Tibial nerve (tissue), 4 donors: ENCODE results near the gene RILPL2. TPM values are rescaled to one million over a fixed set of nuclear protein-coding genes. Genes with fewer than 3 reads are reported as not detected.

Source experiments
- DNase-seq, 2 donors: peaks; one replicate each; pipeline ENCODE4 v3.0.0-alpha.2; 2019; ENCODE audit warnings: low spot score in 2 of 2
- H3K27ac ChIP-seq, 4 donors: fragments of 200-600 bp; sonication (generic) in 3 of 4; one replicate each; pipeline ENCODE4 v1.5.1; 2017 to 2019; ENCODE audit warnings: mild to moderate bottlenecking in 1 of 4
- H3K27me3 ChIP-seq, 2 donors: fragments of 200-600 bp; sonication (generic) in 1 of 2; one replicate each; pipeline versions ENCODE4 v1.5.1 to v1.6.0; 2017 to 2019
- H3K36me3 ChIP-seq, 3 donors: fragments of 200-600 bp; sonication (generic); one replicate each; pipeline ENCODE4 v1.5.1; 2018 to 2019
- H3K4me1 ChIP-seq, 4 donors: fragments of 200-600 bp; sonication (generic) in 3 of 4; one replicate each; pipeline ENCODE4 v1.5.1; 2017 to 2019
- H3K4me3 ChIP-seq, 4 donors: fragments of 200-600 bp; sonication (generic) in 3 of 4; one replicate each; pipeline ENCODE4 v1.5.1; 2017 to 2019; ENCODE audit warnings: mild to moderate bottlenecking in 1 of 4, moderate library complexity in 1 of 4
- H3K9me3 ChIP-seq, 4 donors: fragments of 200-600 bp; sonication (generic) in 3 of 4; one replicate each; pipeline ENCODE4 v1.5.1; 2017 to 2019
- EP300 ChIP-seq, 2 donors: sonication (generic); formaldehyde crosslinking; IDR thresholded peaks; one replicate each; pipeline ENCODE4 v1.6.1; 2017; ENCODE audit warnings: antibody characterized with exemption in 2 of 2, mild to moderate bottlenecking in 1 of 2
- POLR2A ChIP-seq, 2 donors: fragments of 450-650 bp; IDR thresholded peaks; one replicate each; pipeline ENCODE4 v1.6.1; 2017; ENCODE audit warnings: antibody characterized with exemption in 2 of 2, mild to moderate bottlenecking in 2 of 2, moderate library complexity in 2 of 2
- WGBS, 2 donors: methylation state at CpG; one replicate each; pipeline ENCODE4 v1.1.5; 2018; 5-methylcytosine and 5-hydroxymethylcytosine counted together
- total RNA-seq, 4 donors: library from RNA; depleted of rRNA; stranded (reverse); fragments of >200 nt; gene quantifications; one replicate each; pipeline ENCODE4 v1.1.0, GENCODE V29; 2016
- TF ChIP-seq, protein P1 (sequence below), 5 experiments: fragments of 200-600 bp in 3 of 5; fragments of 450-650 bp in 2 of 5; sonication (generic) in 3 of 5; IDR thresholded peaks; one replicate each; pipeline ENCODE4 v1.5.1; 2016 to 2019; ENCODE audit warnings: antibody characterized with exemption in 5 of 5, mild to moderate bottlenecking in 3 of 5, moderate library complexity in 2 of 5

RILPL2 gene
- total RNA-seq, 4 donors from 2014 or later = 5.2 to 6.9 (median 6.1) TPM

DNA sequence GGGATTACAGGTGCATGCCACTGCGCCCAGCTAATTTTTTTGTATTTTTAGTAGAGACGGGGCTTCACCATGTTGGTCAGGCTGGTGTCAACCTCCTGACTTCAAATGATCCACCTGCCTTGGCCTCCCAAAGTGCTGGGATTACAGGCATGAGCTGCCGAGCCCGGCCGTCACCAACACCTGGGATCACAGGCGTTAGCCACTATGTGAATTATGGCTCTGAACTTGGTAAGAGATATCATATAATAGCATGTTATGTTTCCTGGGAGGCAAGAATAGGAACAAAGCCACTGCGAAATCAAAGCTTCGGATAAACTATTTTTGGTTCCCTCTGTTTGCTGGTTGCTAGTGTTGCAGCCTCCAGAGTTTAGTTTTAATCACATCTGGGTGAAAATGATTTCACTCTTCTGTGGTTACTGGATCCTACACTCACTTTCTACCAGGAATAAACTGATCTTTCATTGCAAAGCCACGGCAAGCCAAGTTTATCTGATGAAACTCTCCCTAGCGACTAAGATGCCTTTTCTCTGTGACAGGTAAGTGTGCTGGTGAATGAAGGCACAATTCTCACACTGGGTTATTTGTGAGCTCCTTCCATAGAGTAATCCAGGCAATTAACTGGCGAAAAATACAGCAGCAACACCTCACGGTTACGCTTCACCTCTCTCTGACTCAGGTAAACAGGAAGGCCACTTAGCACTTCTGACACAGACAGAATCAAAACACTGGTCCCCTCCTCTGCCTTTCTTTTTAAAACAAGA lies 38.2 kb upstream of the RILPL2 start:
- H3K36me3 ChIP-seq = peaks cover 0 to 72% (median 0%) of the 10 kb centered on the region in 3 donors
- H3K27me3 ChIP-seq = no peaks in the 10 kb centered on the region
- 84 to 87% methylated on average over 13 of the region's 13 CpGs for whole genome bisulfite sequencing, 2 donors
- no peaks in the 10 kb centered on the region for H3K9me3 ChIP-seq
- no peak overlapping the region for H3K4me3 ChIP-seq
- H3K27ac ChIP-seq = no peak overlapping the region
- DNase-seq = no peak
- TF ChIP-seq EP300 (IDR thresholded peaks at IDR 0.05) = no peak
- TF ChIP-seq POLR2A (IDR thresholded peaks at IDR 0.05) = no peak
- TF ChIP-seq, protein P1, sequence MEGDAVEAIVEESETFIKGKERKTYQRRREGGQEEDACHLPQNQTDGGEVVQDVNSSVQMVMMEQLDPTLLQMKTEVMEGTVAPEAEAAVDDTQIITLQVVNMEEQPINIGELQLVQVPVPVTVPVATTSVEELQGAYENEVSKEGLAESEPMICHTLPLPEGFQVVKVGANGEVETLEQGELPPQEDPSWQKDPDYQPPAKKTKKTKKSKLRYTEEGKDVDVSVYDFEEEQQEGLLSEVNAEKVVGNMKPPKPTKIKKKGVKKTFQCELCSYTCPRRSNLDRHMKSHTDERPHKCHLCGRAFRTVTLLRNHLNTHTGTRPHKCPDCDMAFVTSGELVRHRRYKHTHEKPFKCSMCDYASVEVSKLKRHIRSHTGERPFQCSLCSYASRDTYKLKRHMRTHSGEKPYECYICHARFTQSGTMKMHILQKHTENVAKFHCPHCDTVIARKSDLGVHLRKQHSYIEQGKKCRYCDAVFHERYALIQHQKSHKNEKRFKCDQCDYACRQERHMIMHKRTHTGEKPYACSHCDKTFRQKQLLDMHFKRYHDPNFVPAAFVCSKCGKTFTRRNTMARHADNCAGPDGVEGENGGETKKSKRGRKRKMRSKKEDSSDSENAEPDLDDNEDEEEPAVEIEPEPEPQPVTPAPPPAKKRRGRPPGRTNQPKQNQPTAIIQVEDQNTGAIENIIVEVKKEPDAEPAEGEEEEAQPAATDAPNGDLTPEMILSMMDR (IDR thresholded peaks at IDR 0.05) = no peak
- peaks cover 0 to 13% (median 2%) of the 10 kb centered on the region in 4 donors for H3K4me1 ChIP-seq

DNA sequence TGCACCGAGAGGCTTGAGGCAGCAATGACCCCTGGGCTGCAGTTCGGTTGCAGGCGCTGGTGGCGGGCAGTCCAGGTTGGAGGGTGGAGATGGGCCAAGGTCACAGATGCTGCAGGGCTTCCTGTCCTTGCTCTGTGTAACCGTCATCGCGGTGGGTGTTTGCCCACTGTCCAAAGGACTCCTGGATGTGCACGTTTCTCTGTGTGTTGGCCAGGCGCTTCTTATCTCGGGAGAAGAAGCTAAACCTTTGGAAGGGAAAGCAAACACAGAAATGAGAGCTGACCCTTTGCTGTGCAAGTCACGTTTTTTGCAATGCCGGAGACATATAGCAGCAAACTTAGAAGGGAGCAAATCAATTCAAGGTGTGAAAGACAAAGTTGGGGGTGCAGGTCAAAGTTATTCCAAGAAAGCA lies 36.0 kb upstream of the RILPL2 start:
- H3K4me1 ChIP-seq = peaks cover 0 to 5% (median 0%) of the 10 kb centered on the region in 4 donors
- WGBS, 2 donors = 85 to 86% methylated on average over 12 of the region's 12 CpGs
- no peak for DNase-seq
- H3K36me3 ChIP-seq = peaks cover 0 to 78% (median 0%) of the 10 kb centered on the region in 3 donors
- no peak overlapping the region for H3K4me3 ChIP-seq
- H3K27me3 ChIP-seq = no peaks in the 10 kb centered on the region
- H3K27ac ChIP-seq = no peak overlapping the region
- no peaks in the 10 kb centered on the region for H3K9me3 ChIP-seq
- TF ChIP-seq POLR2A (IDR thresholded peaks at IDR 0.05) (no peak), EP300 (IDR thresholded peaks at IDR 0.05) (no peak)
- TF ChIP-seq, protein P1 (IDR thresholded peaks at IDR 0.05) = no peak

DNA sequence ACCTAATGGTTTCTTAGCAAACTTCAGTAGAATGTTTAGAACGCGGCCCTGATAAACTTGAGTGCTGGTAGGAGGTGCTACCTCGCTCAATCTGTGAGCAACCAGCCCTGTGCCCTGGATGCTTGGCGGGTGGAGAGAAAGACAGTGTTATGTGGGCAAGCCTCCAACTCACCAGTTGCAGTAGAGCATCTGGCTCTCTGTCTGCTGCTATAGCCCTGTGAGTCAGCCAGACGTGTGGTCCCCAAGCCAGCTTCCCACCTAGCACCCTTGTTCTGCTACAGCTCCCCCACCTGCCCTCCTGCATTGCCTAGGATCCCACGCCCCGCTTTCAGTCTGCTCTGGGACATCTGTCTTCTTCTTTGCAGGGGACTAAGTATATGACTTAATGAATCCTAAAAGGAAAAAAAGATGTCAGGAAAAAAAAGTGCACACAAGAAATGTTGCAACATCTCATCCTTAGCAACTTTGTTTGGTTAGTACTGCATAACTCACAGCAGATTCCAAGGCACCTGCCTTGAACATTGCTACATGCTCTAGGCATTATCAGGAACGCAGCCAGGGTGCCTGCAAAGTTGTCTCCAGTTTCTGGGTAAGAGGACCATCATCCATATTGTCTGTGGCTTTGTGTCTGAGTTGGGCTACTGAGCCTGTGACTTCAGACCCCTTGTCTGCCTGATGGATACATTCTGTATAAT lies 35.0 kb upstream of the RILPL2 start:
- TF ChIP-seq POLR2A (IDR thresholded peaks at IDR 0.05) = no peak
- TF ChIP-seq, protein P1 (IDR thresholded peaks at IDR 0.05) = no peak
- TF ChIP-seq EP300 (IDR thresholded peaks at IDR 0.05) = no peak
- H3K4me1 ChIP-seq = peaks cover 0 to 14% (median 5%) of the 10 kb centered on the region in 4 donors
- H3K27ac ChIP-seq = no peak overlapping the region
- no peaks in the 10 kb centered on the region for H3K27me3 ChIP-seq
- no peaks in the 10 kb centered on the region for H3K9me3 ChIP-seq
- no peak overlapping the region for H3K4me3 ChIP-seq
- no peak for DNase-seq
- WGBS, 2 donors = 73 to 83% methylated on average over 4 to 8 of the region's 8 CpGs
- peaks cover 0 to 72% (median 0%) of the 10 kb centered on the region in 3 donors for H3K36me3 ChIP-seq

DNA sequence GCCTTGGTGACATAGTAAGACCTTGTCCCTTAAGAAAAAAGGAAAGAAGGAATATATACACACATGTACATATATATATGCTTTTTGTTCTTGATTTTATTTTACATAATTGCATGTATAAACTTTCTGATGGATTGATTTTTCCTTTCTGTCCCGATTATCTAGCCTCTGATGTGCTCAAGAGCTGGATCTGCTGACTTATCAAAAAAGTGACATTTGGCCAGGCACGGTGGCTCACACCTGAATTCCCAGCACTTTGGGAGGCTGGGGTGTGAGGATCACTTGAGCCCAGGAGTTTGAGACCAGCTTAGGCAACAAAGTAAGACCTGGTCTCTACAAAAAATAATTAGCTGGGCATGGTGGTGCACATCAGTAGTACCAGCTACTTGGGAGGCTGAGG lies 33.5 kb upstream of the RILPL2 start:
- 91 to 93% methylated on average over 2 of the region's 2 CpGs for WGBS, 2 donors
- no peak overlapping the region for H3K27ac ChIP-seq
- no peak overlapping the region for H3K4me3 ChIP-seq
- no peaks in the 10 kb centered on the region for H3K27me3 ChIP-seq
- TF ChIP-seq POLR2A (IDR thresholded peaks at IDR 0.05) (no peak), EP300 (IDR thresholded peaks at IDR 0.05) (no peak)
- TF ChIP-seq, protein P1 (IDR thresholded peaks at IDR 0.05) = no peak
- no peaks in the 10 kb centered on the region for H3K9me3 ChIP-seq
- peaks cover 0 to 76% (median 0%) of the 10 kb centered on the region in 3 donors for H3K36me3 ChIP-seq
- H3K4me1 ChIP-seq = peaks cover 0 to 18% (median 5%) of the 10 kb centered on the region in 4 donors
- DNase-seq = no peak

DNA sequence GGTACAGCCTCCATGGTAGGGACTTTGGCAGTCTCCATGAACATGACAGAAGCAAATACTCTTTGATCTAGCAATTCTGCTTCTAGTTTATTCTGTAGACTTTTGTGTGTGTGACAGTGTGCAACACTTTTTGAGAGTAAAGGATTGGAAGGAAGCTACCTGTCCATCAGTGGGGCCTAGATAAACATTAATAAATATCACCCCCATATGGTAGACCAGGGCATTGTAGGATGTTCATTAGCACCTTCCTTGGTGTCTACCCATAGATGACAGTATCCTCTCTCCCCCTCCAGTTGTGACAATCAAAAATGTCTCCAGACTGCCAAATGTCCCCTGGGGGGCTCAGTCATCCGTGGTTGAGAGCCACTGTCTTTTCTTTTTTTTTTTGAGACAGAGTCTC lies 32.3 kb upstream of the RILPL2 start:
- no peak for DNase-seq
- Histone ChIP-seq H3K4me3 (no peak overlapping the region), H3K4me1 (peaks cover 0 to 18% (median 5%) of the 10 kb centered on the region in 4 donors), H3K27me3 (no peaks in the 10 kb centered on the region), H3K36me3 (peaks cover 0 to 69% (median 0%) of the 10 kb centered on the region in 3 donors), H3K27ac (no peak overlapping the region), H3K9me3 (no peaks in the 10 kb centered on the region)
- 17 to 20% methylated on average over 1 of the region's 1 CpG for WGBS, 2 donors
- TF ChIP-seq, protein P1 (IDR thresholded peaks at IDR 0.05) = no peak
- TF ChIP-seq POLR2A (IDR thresholded peaks at IDR 0.05) (no peak), EP300 (IDR thresholded peaks at IDR 0.05) (no peak)
